PC-3 (cell line): ENCODE results near the gene CDK14.
"Not testable (repeated sequence)": the region's sequence is repeated elsewhere in the genome, so short reads cannot be mapped to it uniquely, and the experiment has no call there.

Experiments
- EZH2 ChIP-seq: fragments of 300-600 bp; sonication (generic); IDR thresholded peaks from one replicate; pipeline ENCODE4 v1.6.1; 2017; ENCODE audit warnings: antibody characterized with exemption, mild to moderate bottlenecking, low read length; ENCODE audit not compliant: unreplicated experiment
- EZH2phosphoT487 ChIP-seq: fragments of 300-600 bp; sonication (generic); IDR thresholded peaks from 2 replicates; pipeline ENCODE4 v1.6.1; 2018; ENCODE audit warnings: mild to moderate bottlenecking, antibody characterized with exemption, low read length, borderline replicate concordance
- TF ChIP-seq, protein P1 (sequence below): fragments of 300-600 bp; sonication (generic); conservative IDR thresholded peaks from 2 replicates; pipeline ENCODE4 v1.5.1; 2017; ENCODE audit warnings: antibody characterized with exemption, low read depth, mild to moderate bottlenecking, low read length

DNA sequence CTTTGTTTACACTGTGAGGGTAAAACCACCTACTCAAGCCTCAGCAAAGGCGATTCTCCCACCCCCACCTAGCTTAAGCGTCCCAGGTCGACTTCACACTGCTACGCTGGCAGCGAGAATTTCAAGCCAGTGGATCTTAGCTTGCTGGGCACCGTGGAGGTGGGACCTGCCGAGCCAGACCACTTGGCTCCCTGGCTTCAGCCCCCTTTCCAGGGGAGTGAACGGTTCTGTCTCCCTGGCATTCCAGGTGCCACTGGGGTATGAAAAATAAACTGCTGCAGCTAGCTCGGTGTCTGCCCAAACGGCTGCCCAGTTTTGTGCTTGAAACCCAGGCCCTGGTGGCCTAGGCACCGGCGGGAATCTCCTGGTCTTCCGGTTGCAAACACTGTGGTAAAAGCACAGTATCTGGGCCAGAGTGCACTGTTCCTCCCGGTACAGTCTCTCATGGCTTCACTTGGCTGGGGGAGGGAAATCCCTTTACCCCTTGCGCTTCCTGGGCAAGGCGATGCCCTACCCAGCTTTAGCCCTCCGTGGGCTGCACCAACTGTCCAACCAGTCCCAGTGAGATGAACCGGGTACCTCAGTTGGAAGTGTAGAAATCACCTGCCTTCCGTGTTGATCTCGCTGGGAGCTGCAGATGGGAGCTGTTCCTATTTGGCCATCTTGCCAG is 139.6 kb downstream of the CDK14 start:
- TF ChIP-seq EZH2, EZH2phosphoT487: not testable (repeated sequence)
- TF ChIP-seq, protein P1, sequence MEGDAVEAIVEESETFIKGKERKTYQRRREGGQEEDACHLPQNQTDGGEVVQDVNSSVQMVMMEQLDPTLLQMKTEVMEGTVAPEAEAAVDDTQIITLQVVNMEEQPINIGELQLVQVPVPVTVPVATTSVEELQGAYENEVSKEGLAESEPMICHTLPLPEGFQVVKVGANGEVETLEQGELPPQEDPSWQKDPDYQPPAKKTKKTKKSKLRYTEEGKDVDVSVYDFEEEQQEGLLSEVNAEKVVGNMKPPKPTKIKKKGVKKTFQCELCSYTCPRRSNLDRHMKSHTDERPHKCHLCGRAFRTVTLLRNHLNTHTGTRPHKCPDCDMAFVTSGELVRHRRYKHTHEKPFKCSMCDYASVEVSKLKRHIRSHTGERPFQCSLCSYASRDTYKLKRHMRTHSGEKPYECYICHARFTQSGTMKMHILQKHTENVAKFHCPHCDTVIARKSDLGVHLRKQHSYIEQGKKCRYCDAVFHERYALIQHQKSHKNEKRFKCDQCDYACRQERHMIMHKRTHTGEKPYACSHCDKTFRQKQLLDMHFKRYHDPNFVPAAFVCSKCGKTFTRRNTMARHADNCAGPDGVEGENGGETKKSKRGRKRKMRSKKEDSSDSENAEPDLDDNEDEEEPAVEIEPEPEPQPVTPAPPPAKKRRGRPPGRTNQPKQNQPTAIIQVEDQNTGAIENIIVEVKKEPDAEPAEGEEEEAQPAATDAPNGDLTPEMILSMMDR = not testable (repeated sequence)
